Upper lobe of right lung (tissue), 1 donor: ENCODE results near the gene PPFIA1. TPM values are rescaled to one million over a fixed set of nuclear protein-coding genes. Genes with fewer than 3 reads are reported as not detected.

Source experiments
- ATAC-seq: fragments of 200-7000 bp; cut with Tn5 transposase; one replicate; pipeline ENCODE4 v1.9.1; 2020; ENCODE audit warnings: mild to moderate bottlenecking, moderate library complexity
- DNase-seq: peaks from one replicate; pipeline ENCODE4 v3.0.0-alpha.2; 2020
- H3K27ac ChIP-seq: fragments of 200-600 bp; one replicate; pipeline ENCODE4 v1.8.0; 2022
- H3K27me3 ChIP-seq: fragments of 200-600 bp; one replicate; pipeline ENCODE4 v1.8.0; 2022; ENCODE audit warnings: mild to moderate bottlenecking
- H3K36me3 ChIP-seq: fragments of 200-600 bp; one replicate; pipeline ENCODE4 v1.8.0; 2022
- H3K4me1 ChIP-seq: fragments of 200-600 bp; one replicate; pipeline ENCODE4 v1.8.0; 2022
- H3K4me3 ChIP-seq: fragments of 200-600 bp; one replicate; pipeline ENCODE4 v1.8.0; 2022; ENCODE audit warnings: mild to moderate bottlenecking
- H3K9me3 ChIP-seq: fragments of 200-600 bp; one replicate; pipeline ENCODE4 v1.8.0; 2022
- CTCF ChIP-seq: fragments of 200-600 bp; IDR thresholded peaks from one replicate; pipeline ENCODE4 v1.8.0; 2022; ENCODE audit warnings: antibody characterized with exemption
- intact Hi-C: fragments of 100-400 bp; cut with DNase I; formaldehyde crosslinking; loops from one replicate; pipeline ENCODE4 v1.11.0; 2022
- total RNA-seq: library from RNA; stranded (reverse); fragmentation: NEBNext Ultra II Directional; extraction: Animal tissue kit (Norgen Biotek cat#: 25700); gene quantifications from one replicate; pipeline ENCODE4 v1.2.1, GENCODE V29; 2021
- donor health status: DM: no; HTN: yes; CAD: no; lungs with severe emphysema.

The PPFIA1 gene
- total RNA-seq, 1 donor from 2014 or later, result 73.3 TPM

- no peaks in the 10 kb centered on the region for H3K4me1 ChIP-seq
- H3K27ac ChIP-seq, result no peak overlapping the region
- no peak for ATAC-seq
- no peak for DNase-seq
- intact Hi-C loops, result no loop called here
- H3K9me3 ChIP-seq, result no peaks in the 10 kb centered on the region
- no peaks in the 10 kb centered on the region for H3K27me3 ChIP-seq
- no peaks in the 10 kb centered on the region for H3K36me3 ChIP-seq
- H3K4me3 ChIP-seq, result no peak overlapping the region
- TF ChIP-seq CTCF, result no peak
These were observed 24.3 kb upstream of the PPFIA1 start for GRCh38 chr11:70246196-70246595.

- H3K9me3 ChIP-seq, result no peaks in the 10 kb centered on the region
- H3K4me1 ChIP-seq, result no peaks in the 10 kb centered on the region
- no peak overlapping the region for H3K27ac ChIP-seq
- intact Hi-C loops, result no loop called here
- no peaks in the 10 kb centered on the region for H3K36me3 ChIP-seq
- no peaks in the 10 kb centered on the region for H3K27me3 ChIP-seq
- no peak for DNase-seq
- TF ChIP-seq CTCF, result no peak
- ATAC-seq, result no peak
- no peak overlapping the region for H3K4me3 ChIP-seq
These were observed 23.3 kb upstream of the PPFIA1 start for GRCh38 chr11:70247042-70247709.

- Histone ChIP-seq H3K36me3 (no peaks in the 10 kb centered on the region), H3K27me3 (no peaks in the 10 kb centered on the region), H3K4me1 (no peaks in the 10 kb centered on the region), H3K27ac (no peak overlapping the region), H3K4me3 (no peak overlapping the region), H3K9me3 (no peaks in the 10 kb centered on the region)
- ATAC-seq (peak; percentile 52), DNase-seq (no peak)
- intact Hi-C loops, result no loop called here
- no peak for TF ChIP-seq CTCF
These were observed 22.8 kb upstream of the PPFIA1 start for GRCh38 chr11:70247710-70248072.

- Histone ChIP-seq H3K4me1 (no peaks in the 10 kb centered on the region), H3K9me3 (no peaks in the 10 kb centered on the region), H3K36me3 (no peaks in the 10 kb centered on the region), H3K4me3 (no peak overlapping the region), H3K27me3 (no peaks in the 10 kb centered on the region), H3K27ac (no peak overlapping the region)
- no peak for TF ChIP-seq CTCF
- no peak for DNase-seq
- intact Hi-C loops, result no loop called here
- ATAC-seq, result peak; percentile 54
These were observed 19.4 kb upstream of the PPFIA1 start for GRCh38 chr11:70250876-70251658.

- intact Hi-C loops, result no loop called here
- no peak for TF ChIP-seq CTCF
- ATAC-seq, result no peak
These were observed 18.7 kb upstream of the PPFIA1 start for GRCh38 chr11:70251659-70252321.

More at GRCh38 chr11:70251659-70252321, 18.7 kb upstream of the PPFIA1 start:
- Histone ChIP-seq H3K4me3 (no peak overlapping the region), H3K27ac (no peak overlapping the region), H3K36me3 (no peaks in the 10 kb centered on the region), H3K4me1 (no peaks in the 10 kb centered on the region), H3K27me3 (no peaks in the 10 kb centered on the region), H3K9me3 (no peaks in the 10 kb centered on the region)
- no peak for DNase-seq
